Breast epithelium (tissue), 4 donors: Measurements from ENCODE around the gene NAPB. TPM values are rescaled to one million over a fixed set of nuclear protein-coding genes. Genes with fewer than 3 reads are reported as not detected.

Experiments used
- DNase-seq, 2 donors: peaks; one replicate each; pipeline ENCODE4 v3.0.0-alpha.2; 2019; ENCODE audit warnings: low spot score in 2 of 2
- H3K27ac ChIP-seq, 2 donors: fragments of 200-600 bp; sonication (generic) in 1 of 2; one replicate each; pipeline ENCODE4 v1.5.1; 2016 to 2019; ENCODE audit warnings: mild to moderate bottlenecking in 1 of 2
- H3K27me3 ChIP-seq, 2 donors: fragments of 200-600 bp; sonication (generic) in 1 of 2; one replicate each; pipeline versions ENCODE4 v1.5.1 to v1.6.0; 2017 to 2019; ENCODE audit warnings: control low read depth in 1 of 2, mild to moderate bottlenecking in 1 of 2
- H3K36me3 ChIP-seq: fragments of 200-600 bp; one replicate; pipeline ENCODE4 v1.5.1; 2019
- H3K4me1 ChIP-seq, 2 donors: fragments of 200-600 bp; sonication (generic); one replicate each; pipeline ENCODE4 v1.5.1; 2016 to 2019; ENCODE audit warnings: control low read depth in 1 of 2
- H3K4me3 ChIP-seq, 3 donors: fragments of 200-600 bp; sonication (generic); 1 replicate in 2 of 3; 2 replicates in 1 of 3; pipeline ENCODE4 v1.5.1; 2016 to 2019; ENCODE audit warnings: mild to moderate bottlenecking in 3 of 3, moderate library complexity in 2 of 3
- H3K9me3 ChIP-seq, 2 donors: fragments of 200-600 bp; sonication (generic) in 1 of 2; one replicate each; pipeline ENCODE4 v1.5.1; 2016 to 2019; ENCODE audit warnings: control low read depth in 1 of 2
- POLR2A ChIP-seq: fragments of 450-650 bp; IDR thresholded peaks from one replicate; pipeline ENCODE4 v1.6.1; 2016; ENCODE audit warnings: antibody characterized with exemption, mild to moderate bottlenecking, moderate library complexity
- POLR2AphosphoS5 ChIP-seq, 3 donors: sonication (generic); formaldehyde crosslinking; IDR thresholded peaks; one replicate each; pipeline ENCODE4 v1.6.1; 2017; ENCODE audit warnings: antibody characterized with exemption in 3 of 3
- intact Hi-C: fragments of 100-400 bp; cut with DNase I; formaldehyde crosslinking; loops from one replicate; pipeline ENCODE4 v1.15.1; 2023; ENCODE audit warnings: low total_unique reads
- total RNA-seq, 3 donors: library from RNA; depleted of rRNA; stranded (reverse); fragments of >200 nt; gene quantifications; one replicate each; pipeline ENCODE4 v1.1.0, GENCODE V29; 2016
- TF ChIP-seq, protein P1 (sequence below), 3 donors: fragments of 450-650 bp; IDR thresholded peaks; one replicate each; pipeline ENCODE4 v1.5.1; 2016 to 2017; ENCODE audit warnings: antibody characterized with exemption in 3 of 3, mild to moderate bottlenecking in 3 of 3, moderate library complexity in 3 of 3

The NAPB gene
- total RNA-seq, 3 donors from 2014 or later: 10.4 to 20.1 (median 16.1) TPM

GRCh38 chr20:23369072-23369823 is 52.0 kb downstream of the NAPB start:
- Histone ChIP-seq H3K4me1 (peaks cover 0 to 6% of the 10 kb centered on the region in 2 donors), H3K36me3 (no peaks in the 10 kb centered on the region), H3K27me3 (no peaks in the 10 kb centered on the region), H3K27ac (no peak overlapping the region), H3K4me3 (no peak overlapping the region), H3K9me3 (no peaks in the 10 kb centered on the region)
- DNase-seq: no peak
- TF ChIP-seq, protein P1, sequence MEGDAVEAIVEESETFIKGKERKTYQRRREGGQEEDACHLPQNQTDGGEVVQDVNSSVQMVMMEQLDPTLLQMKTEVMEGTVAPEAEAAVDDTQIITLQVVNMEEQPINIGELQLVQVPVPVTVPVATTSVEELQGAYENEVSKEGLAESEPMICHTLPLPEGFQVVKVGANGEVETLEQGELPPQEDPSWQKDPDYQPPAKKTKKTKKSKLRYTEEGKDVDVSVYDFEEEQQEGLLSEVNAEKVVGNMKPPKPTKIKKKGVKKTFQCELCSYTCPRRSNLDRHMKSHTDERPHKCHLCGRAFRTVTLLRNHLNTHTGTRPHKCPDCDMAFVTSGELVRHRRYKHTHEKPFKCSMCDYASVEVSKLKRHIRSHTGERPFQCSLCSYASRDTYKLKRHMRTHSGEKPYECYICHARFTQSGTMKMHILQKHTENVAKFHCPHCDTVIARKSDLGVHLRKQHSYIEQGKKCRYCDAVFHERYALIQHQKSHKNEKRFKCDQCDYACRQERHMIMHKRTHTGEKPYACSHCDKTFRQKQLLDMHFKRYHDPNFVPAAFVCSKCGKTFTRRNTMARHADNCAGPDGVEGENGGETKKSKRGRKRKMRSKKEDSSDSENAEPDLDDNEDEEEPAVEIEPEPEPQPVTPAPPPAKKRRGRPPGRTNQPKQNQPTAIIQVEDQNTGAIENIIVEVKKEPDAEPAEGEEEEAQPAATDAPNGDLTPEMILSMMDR (IDR thresholded peaks at IDR 0.05): no peak
- intact Hi-C loops: no loop called here

GRCh38 chr20:23368316-23369071 is 52.8 kb downstream of the NAPB start:
- Histone ChIP-seq H3K36me3 (no peaks in the 10 kb centered on the region), H3K4me3 (no peak overlapping the region), H3K27ac (no peak overlapping the region), H3K4me1 (peaks cover 0 to 8% of the 10 kb centered on the region in 2 donors), H3K9me3 (no peaks in the 10 kb centered on the region), H3K27me3 (no peaks in the 10 kb centered on the region)
- TF ChIP-seq POLR2AphosphoS5 (IDR thresholded peaks at IDR 0.05): no peak
- TF ChIP-seq, protein P1 (IDR thresholded peaks at IDR 0.05): no peak
- TF ChIP-seq POLR2A: no peak
- DNase-seq: no peak
- intact Hi-C loops: no loop called here

GRCh38 chr20:23367770-23368169 is 53.5 kb downstream of the NAPB start:
- intact Hi-C loops: no loop called here
- no peak for DNase-seq
- H3K9me3 ChIP-seq: no peaks in the 10 kb centered on the region
- TF ChIP-seq POLR2A (no peak), POLR2AphosphoS5 (IDR thresholded peaks at IDR 0.05) (no peak)
- TF ChIP-seq, protein P1 (IDR thresholded peaks at IDR 0.05): no peak
- H3K27ac ChIP-seq: no peak overlapping the region
- peaks cover 0 to 15% of the 10 kb centered on the region in 2 donors for H3K4me1 ChIP-seq
- H3K27me3 ChIP-seq: no peaks in the 10 kb centered on the region
- no peak overlapping the region for H3K4me3 ChIP-seq
- no peaks in the 10 kb centered on the region for H3K36me3 ChIP-seq

DNA sequence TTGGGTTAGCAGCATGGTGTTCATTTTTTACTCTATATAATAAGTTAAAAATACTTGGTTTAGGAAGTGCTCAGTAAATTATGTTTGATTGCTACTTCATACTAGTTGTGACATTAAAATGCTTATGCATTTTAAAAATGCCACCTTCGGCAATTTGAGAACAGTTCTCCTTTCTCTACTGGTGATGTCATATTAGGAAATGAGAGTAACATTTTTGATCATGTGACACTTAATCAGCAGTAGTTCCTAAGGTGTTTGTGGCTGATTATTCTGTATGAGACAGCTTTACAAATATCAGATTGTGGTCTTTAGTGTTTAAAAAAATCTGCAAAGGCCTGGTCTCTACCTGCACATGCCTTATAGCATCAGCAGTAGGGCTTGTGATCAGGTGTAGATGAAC is 54.9 kb downstream of the NAPB start:
- TF ChIP-seq POLR2A (no peak), POLR2AphosphoS5 (IDR thresholded peaks at IDR 0.05) (no peak)
- TF ChIP-seq, protein P1 (IDR thresholded peaks at IDR 0.05): no peak
- no peak overlapping the region for H3K27ac ChIP-seq
- intact Hi-C loops: no loop called here

More for the DNA sequence above, 54.9 kb downstream of the NAPB start:
- Histone ChIP-seq H3K4me1 (peaks cover 0 to 17% of the 10 kb centered on the region in 2 donors), H3K4me3 (no peak overlapping the region), H3K36me3 (no peaks in the 10 kb centered on the region), H3K9me3 (no peaks in the 10 kb centered on the region), H3K27me3 (no peaks in the 10 kb centered on the region)
- DNase-seq: no peak
